ENCODE measurements around the gene FUT7. TPM values are rescaled to one million over a fixed set of nuclear protein-coding genes. Genes with fewer than 3 reads are reported as not detected.

The FUT7 gene
- total and polyA plus RNA-seq, 2 of the 13 experiments (the other 11 are each of a cell fraction or from before 2014, with no cell fraction given), result 0.05 TPM; not detected in 1

DNA sequence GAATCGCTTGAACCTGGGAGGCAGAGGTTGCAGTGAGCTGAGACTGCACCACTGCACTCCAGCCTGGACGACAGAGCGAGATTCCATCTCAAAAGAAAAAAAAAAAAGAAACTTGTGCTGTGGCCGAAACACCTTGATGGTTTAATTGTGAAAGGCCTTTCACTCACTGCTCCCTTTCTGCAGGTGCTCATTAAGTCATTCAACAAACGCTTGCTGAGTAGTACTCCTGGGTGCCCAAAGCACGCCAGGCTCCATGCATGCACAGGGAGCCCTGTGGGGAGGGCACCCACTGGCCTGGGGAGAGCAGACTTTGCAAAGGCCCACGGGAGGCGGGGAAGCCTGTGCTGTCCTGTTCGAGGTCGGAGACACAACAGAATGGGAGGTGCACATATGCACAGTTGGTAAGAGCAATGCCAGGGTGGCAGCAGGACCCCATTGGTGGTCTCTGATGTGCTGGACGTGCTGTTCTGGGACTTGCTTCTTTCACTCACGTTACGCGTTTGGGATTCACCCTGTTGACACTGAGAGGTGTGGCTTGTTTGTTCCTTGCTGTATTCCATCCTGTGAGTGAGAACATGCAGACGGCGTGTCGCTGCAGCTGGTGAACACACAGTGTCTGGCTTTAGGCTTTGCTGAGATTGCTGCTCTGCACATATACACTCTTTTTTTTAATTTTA is 25.0 kb upstream of the FUT7 start (continued):
- TF ChIP-seq ZNF776 (CRISPR knock-in tag; IDR thresholded peaks at IDR 0.05) (0 out of 2 replicates have a peak, but pooled peaks have one; percentile 23), RXRB (CRISPR knock-in tag; IDR thresholded peaks at IDR 0.05; ENCODE audit: borderline replicate concordance) (peak; percentile 35; the same call in 1 of the 2 replicates), FOXA3 (CRISPR knock-in tag; IDR thresholded peaks at IDR 0.05) (peak; percentile 73), ZMYM3 (CRISPR knock-in tag; IDR thresholded peaks at IDR 0.05) (0 out of 2 replicates have a peak, but pooled peaks have one; percentile 30), KDM6A (CRISPR knock-in tag; IDR thresholded peaks at IDR 0.05; ENCODE audit: low read depth) (no peak), ZNF501 (CRISPR knock-in tag; IDR thresholded peaks at IDR 0.05) (no peak), ZNF768 (CRISPR knock-in tag; IDR thresholded peaks at IDR 0.05) (no peak), FOXA1 (IDR thresholded peaks at IDR 0.05) (no peak), FOXA1 (CRISPR knock-in tag; IDR thresholded peaks at IDR 0.05) (peak; percentile 78), ARHGAP35 (CRISPR knock-in tag; IDR thresholded peaks at IDR 0.05; ENCODE audit: borderline replicate concordance) (no peak), SUZ12 (IDR thresholded peaks at IDR 0.05; ENCODE audit: low read depth, low read length) (no peak)
- TF ChIP-seq, protein P1, sequence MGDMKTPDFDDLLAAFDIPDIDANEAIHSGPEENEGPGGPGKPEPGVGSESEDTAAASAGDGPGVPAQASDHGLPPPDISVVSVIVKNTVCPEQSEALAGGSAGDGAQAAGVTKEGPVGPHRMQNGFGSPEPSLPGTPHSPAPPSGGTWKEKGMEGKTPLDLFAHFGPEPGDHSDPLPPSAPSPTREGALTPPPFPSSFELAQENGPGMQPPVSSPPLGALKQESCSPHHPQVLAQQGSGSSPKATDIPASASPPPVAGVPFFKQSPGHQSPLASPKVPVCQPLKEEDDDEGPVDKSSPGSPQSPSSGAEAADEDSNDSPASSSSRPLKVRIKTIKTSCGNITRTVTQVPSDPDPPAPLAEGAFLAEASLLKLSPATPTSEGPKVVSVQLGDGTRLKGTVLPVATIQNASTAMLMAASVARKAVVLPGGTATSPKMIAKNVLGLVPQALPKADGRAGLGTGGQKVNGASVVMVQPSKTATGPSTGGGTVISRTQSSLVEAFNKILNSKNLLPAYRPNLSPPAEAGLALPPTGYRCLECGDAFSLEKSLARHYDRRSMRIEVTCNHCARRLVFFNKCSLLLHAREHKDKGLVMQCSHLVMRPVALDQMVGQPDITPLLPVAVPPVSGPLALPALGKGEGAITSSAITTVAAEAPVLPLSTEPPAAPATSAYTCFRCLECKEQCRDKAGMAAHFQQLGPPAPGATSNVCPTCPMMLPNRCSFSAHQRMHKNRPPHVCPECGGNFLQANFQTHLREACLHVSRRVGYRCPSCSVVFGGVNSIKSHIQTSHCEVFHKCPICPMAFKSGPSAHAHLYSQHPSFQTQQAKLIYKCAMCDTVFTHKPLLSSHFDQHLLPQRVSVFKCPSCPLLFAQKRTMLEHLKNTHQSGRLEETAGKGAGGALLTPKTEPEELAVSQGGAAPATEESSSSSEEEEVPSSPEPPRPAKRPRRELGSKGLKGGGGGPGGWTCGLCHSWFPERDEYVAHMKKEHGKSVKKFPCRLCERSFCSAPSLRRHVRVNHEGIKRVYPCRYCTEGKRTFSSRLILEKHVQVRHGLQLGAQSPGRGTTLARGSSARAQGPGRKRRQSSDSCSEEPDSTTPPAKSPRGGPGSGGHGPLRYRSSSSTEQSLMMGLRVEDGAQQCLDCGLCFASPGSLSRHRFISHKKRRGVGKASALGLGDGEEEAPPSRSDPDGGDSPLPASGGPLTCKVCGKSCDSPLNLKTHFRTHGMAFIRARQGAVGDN (CRISPR knock-in tag; IDR thresholded peaks at IDR 0.05), result no peak
